Lower lobe of right lung (tissue), 2 donors: ENCODE measurements around the gene LDLRAD4. TPM values are rescaled to one million over a fixed set of nuclear protein-coding genes. Genes with fewer than 3 reads are reported as not detected.

Experiments
- ATAC-seq, 2 donors: fragments of 200-7000 bp; cut with Tn5 transposase; one replicate each; pipeline ENCODE4 v1.9.1; 2020 to 2022; ENCODE audit warnings: mild to moderate bottlenecking in 2 of 2, moderate library complexity in 2 of 2
- DNase-seq: peaks from one replicate; pipeline ENCODE4 v3.0.0-alpha.2; 2020
- H3K27ac ChIP-seq: fragments of 200-600 bp; one replicate; pipeline ENCODE4 v1.8.0; 2022
- H3K27me3 ChIP-seq: fragments of 200-600 bp; one replicate; pipeline ENCODE4 v1.8.0; 2022; ENCODE audit warnings: low read depth
- H3K36me3 ChIP-seq: fragments of 200-600 bp; one replicate; pipeline ENCODE4 v1.8.0; 2022; ENCODE audit warnings: mild to moderate bottlenecking
- H3K4me1 ChIP-seq: fragments of 200-600 bp; one replicate; pipeline ENCODE4 v1.8.0; 2022
- H3K4me3 ChIP-seq: fragments of 200-600 bp; one replicate; pipeline ENCODE4 v1.8.0; 2022; ENCODE audit warnings: mild to moderate bottlenecking
- H3K9me3 ChIP-seq: fragments of 200-600 bp; one replicate; pipeline ENCODE4 v1.8.0; 2022
- CTCF ChIP-seq: fragments of 200-600 bp; IDR thresholded peaks from one replicate; pipeline ENCODE4 v1.8.0; 2022; ENCODE audit warnings: antibody characterized with exemption, mild to moderate bottlenecking
- intact Hi-C: fragments of 100-400 bp; cut with DNase I; formaldehyde crosslinking; loops from one replicate; pipeline ENCODE4 v1.11.0; 2022
- total RNA-seq: library from RNA; stranded (reverse); fragmentation: NEBNext Ultra II Directional; extraction: Animal tissue kit (Norgen Biotek cat#: 25700); gene quantifications from one replicate; pipeline ENCODE4 v1.2.1, GENCODE V29; 2021
- donor health status: DM: no; HTN: yes; CAD: no; lungs with severe emphysema.

Gene LDLRAD4
- total RNA-seq, 1 donor from 2014 or later: 24.6 TPM

- peak; percentile 58 to 71 for ATAC-seq
- Histone ChIP-seq H3K9me3 (no peaks in the 10 kb centered on the region), H3K4me1 (no peaks in the 10 kb centered on the region), H3K27me3 (no peaks in the 10 kb centered on the region), H3K4me3 (no peak overlapping the region), H3K27ac (no peak overlapping the region), H3K36me3 (no peaks in the 10 kb centered on the region)
- no peak for TF ChIP-seq CTCF
- intact Hi-C loops: no loop called here
- no peak for DNase-seq
Observed at GRCh38 chr18:13394801-13395200, 176.2 kb downstream of the LDLRAD4 start.

DNA sequence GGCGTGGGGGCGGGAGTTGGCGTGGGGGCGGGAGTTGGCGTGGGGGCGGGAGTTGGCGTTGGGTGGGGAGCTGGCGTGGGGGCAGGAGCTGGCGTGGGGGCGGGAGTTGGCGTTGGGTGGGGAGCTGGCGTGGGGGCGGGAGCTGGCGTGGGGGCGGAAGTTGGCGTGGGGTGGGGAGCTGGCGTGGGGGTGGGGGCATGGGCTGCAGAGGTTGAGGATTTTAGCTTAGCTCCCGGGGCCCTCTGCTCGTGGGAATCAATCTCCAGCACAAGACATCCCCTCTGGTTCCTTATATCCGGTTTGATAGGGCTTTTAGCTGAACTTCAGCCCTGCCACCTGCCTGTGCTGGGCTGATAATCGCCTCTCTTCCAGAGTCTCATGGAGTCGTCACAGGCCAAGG lies 177.0 kb downstream of the LDLRAD4 start:
- Histone ChIP-seq H3K4me1 (no peaks in the 10 kb centered on the region), H3K4me3 (no peak overlapping the region), H3K36me3 (no peaks in the 10 kb centered on the region), H3K9me3 (no peaks in the 10 kb centered on the region), H3K27ac (no peak overlapping the region), H3K27me3 (no peaks in the 10 kb centered on the region)
- ATAC-seq (no peak), DNase-seq (no peak)
- intact Hi-C loops: no loop called here
- TF ChIP-seq CTCF: no peak

GRCh38 chr18:13397504-13398163 lies 179.1 kb downstream of the LDLRAD4 start:
- H3K27ac ChIP-seq: no peak overlapping the region
- no peaks in the 10 kb centered on the region for H3K36me3 ChIP-seq
- no peaks in the 10 kb centered on the region for H3K9me3 ChIP-seq
- H3K27me3 ChIP-seq: no peaks in the 10 kb centered on the region
- DNase-seq (no peak), ATAC-seq (no peak)
- TF ChIP-seq CTCF: no peak
- no peaks in the 10 kb centered on the region for H3K4me1 ChIP-seq
- H3K4me3 ChIP-seq: no peak overlapping the region
- intact Hi-C loops: no loop called here

- Histone ChIP-seq H3K4me1 (no peaks in the 10 kb centered on the region), H3K27ac (no peak overlapping the region), H3K36me3 (no peaks in the 10 kb centered on the region), H3K9me3 (no peaks in the 10 kb centered on the region), H3K4me3 (no peak overlapping the region), H3K27me3 (no peaks in the 10 kb centered on the region)
- TF ChIP-seq CTCF: no peak
- ATAC-seq: no peak
- no peak for DNase-seq
- intact Hi-C loops: no loop called here
Observed at GRCh38 chr18:13398631-13399030, 180.1 kb downstream of the LDLRAD4 start.

DNA sequence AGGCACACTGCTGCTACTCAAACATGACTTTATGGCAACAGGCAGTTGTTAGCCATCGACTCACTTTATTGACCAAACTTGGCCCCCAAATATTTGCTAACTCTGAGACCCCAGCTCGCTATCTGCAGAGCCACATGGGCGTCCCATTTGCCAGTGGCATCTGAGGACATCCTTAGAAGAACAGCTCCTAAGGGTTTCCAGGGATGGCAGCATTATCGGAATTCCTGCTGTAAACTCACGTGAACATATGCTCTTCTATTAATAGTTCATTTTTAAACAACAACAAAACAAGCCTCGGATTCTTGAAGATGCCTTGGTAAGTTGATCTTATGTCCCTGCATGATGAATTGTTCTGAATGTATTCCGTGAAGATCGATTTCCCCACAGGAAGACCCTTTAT lies 181.0 kb downstream of the LDLRAD4 start:
- no peak overlapping the region for H3K4me3 ChIP-seq
- H3K9me3 ChIP-seq: no peaks in the 10 kb centered on the region
- H3K27ac ChIP-seq: no peak overlapping the region
- no peaks in the 10 kb centered on the region for H3K36me3 ChIP-seq
- intact Hi-C loops: no loop called here
- no peak for ATAC-seq
- no peaks in the 10 kb centered on the region for H3K4me1 ChIP-seq
- no peak for DNase-seq
- no peak for TF ChIP-seq CTCF
- no peaks in the 10 kb centered on the region for H3K27me3 ChIP-seq
